IMR-90 (cell line): Measurements from ENCODE around the gene CTNNBIP1. TPM values are rescaled to one million over a fixed set of nuclear protein-coding genes. Genes with fewer than 3 reads are reported as not detected.

Experiments used
- ATAC-seq: fragments of 200-7000 bp; cut with Tn5 transposase; 2 replicates; pipeline ENCODE4 v1.9.1; 2020; ENCODE audit warnings: low read depth, mild to moderate bottlenecking, moderate library complexity
- BruUV-seq: library from RNA; stranded (reverse); fragments of 400-500 nt; replicated peaks from 2 replicates; lab custom pipeline; 2021; lab: Mats Ljungman, UMichigan
- CTCF ChIA-PET: fragments of 300-600 bp; formaldehyde crosslinking; extraction: SDS; loops from one replicate; lab custom pipeline; 2021; ENCODE audit warnings: antibody characterized with exemption; lab: Yijun Ruan, JAX
- POLR2A ChIA-PET: fragments of 300-600 bp; sonication (Branson Sonifier 250); formaldehyde crosslinking; loops from one replicate; lab custom pipeline; 2022; ENCODE audit warnings: antibody characterized with exemption; ENCODE audit not compliant: unreplicated experiment; lab: Charles Lee
- DNase-seq: peaks from one replicate; pipeline ENCODE4 v3.0.0; 2013
- H2AFZ ChIP-seq: replicated peaks from 2 replicates; pipeline ENCODE3; 2013; ENCODE audit warnings: low read length, mild to moderate bottlenecking; ENCODE audit not compliant: poor library complexity
- H2AK5ac ChIP-seq: 2 replicates; pipeline ENCODE4 v1.6.1; 2013; ENCODE audit warnings: low read depth, low read length, inconsistent platforms
- H2AK9ac ChIP-seq: replicated peaks from 2 replicates; pipeline ENCODE3; 2013; ENCODE audit warnings: mild to moderate bottlenecking, low read depth, low read length, moderate library complexity; ENCODE audit not compliant: poor library complexity
- H2BK120ac ChIP-seq: 2 replicates; pipeline ENCODE4 v1.6.1; 2013; ENCODE audit warnings: low read depth, low read length, inconsistent platforms
- H2BK15ac ChIP-seq: 3 replicates; pipeline ENCODE4 v1.6.1; 2013; ENCODE audit warnings: low read depth, low read length, inconsistent platforms
- H2BK20ac ChIP-seq: 2 replicates; pipeline ENCODE4 v1.6.1; 2013; ENCODE audit warnings: low read depth, mild to moderate bottlenecking, inconsistent platforms, low read length, moderate library complexity
- H2BK5ac ChIP-seq: 2 replicates; pipeline ENCODE4 v1.6.1; 2013; ENCODE audit warnings: mild to moderate bottlenecking, low read depth, low read length, inconsistent platforms; ENCODE audit not compliant: poor library complexity, severe bottlenecking
- H3K14ac ChIP-seq: replicated peaks from 2 replicates; pipeline ENCODE4 v1.6.1; 2013; ENCODE audit warnings: low read depth, low read length, inconsistent platforms
- H3K18ac ChIP-seq: 2 replicates; pipeline ENCODE4 v1.6.1; 2013; ENCODE audit warnings: low read depth, low read length, control low read depth
- H3K23ac ChIP-seq: 2 replicates; pipeline ENCODE4 v1.6.1; 2013; ENCODE audit warnings: low read depth, low read length, inconsistent platforms
- H3K27ac ChIP-seq: 2 replicates; pipeline ENCODE4 v1.5.1; 2013; ENCODE audit warnings: mild to moderate bottlenecking, control low read depth, low read length; ENCODE audit not compliant: insufficient read depth
- H3K27me3 ChIP-seq: 2 replicates; pipeline ENCODE4 v1.6.1; 2013; ENCODE audit warnings: low read length; ENCODE audit not compliant: control insufficient read depth, insufficient read depth
- H3K36me3 ChIP-seq: 2 replicates; pipeline ENCODE4 v1.6.1; 2013; ENCODE audit warnings: low read length, mixed read lengths; ENCODE audit not compliant: control insufficient read depth, insufficient read depth
- H3K4ac ChIP-seq: 2 replicates; pipeline ENCODE4 v1.6.1; 2013; ENCODE audit warnings: low read depth, low read length, inconsistent platforms
- H3K4me1 ChIP-seq: 2 replicates; pipeline ENCODE4 v1.6.1; 2013; ENCODE audit warnings: low read length, mixed read lengths; ENCODE audit not compliant: control insufficient read depth, insufficient read depth
- H3K4me2 ChIP-seq: 2 replicates; pipeline ENCODE4 v1.6.1; 2013; ENCODE audit warnings: low read depth, mild to moderate bottlenecking, control low read depth, low read length, moderate library complexity
- H3K4me3 ChIP-seq: 2 replicates; pipeline ENCODE4 v1.5.1; 2013; ENCODE audit warnings: low read depth, mild to moderate bottlenecking, control low read depth, low read length, moderate library complexity; ENCODE audit not compliant: insufficient read depth
- H3K56ac ChIP-seq: 2 replicates; pipeline ENCODE4 v1.6.1; 2013; ENCODE audit warnings: low read length, inconsistent platforms; ENCODE audit not compliant: insufficient read depth; ENCODE audit errors: extremely low read depth
- H3K79me1 ChIP-seq, 2 experiments: 2 replicates each; pipeline ENCODE4 v1.6.1; 2013; ENCODE audit warnings: low read length in 2 of 2, inconsistent platforms in 1 of 2, low read depth in 1 of 2
- H3K9ac ChIP-seq: 2 replicates; pipeline ENCODE4 v1.6.1; 2013; ENCODE audit warnings: low read depth, low read length, control low read depth
- H3K9me1 ChIP-seq: 2 replicates; pipeline ENCODE4 v1.6.1; 2013; ENCODE audit warnings: low read length, inconsistent platforms; ENCODE audit not compliant: insufficient read depth
- H3K9me3 ChIP-seq: 2 replicates; pipeline ENCODE4 v1.6.1; 2013; ENCODE audit warnings: low read length; ENCODE audit not compliant: control insufficient read depth, insufficient read depth
- H4K20me1 ChIP-seq: 2 replicates; pipeline ENCODE4 v1.6.1; 2013; ENCODE audit warnings: low read length, inconsistent platforms; ENCODE audit not compliant: insufficient read depth
- H4K5ac ChIP-seq: 2 replicates; pipeline ENCODE4 v1.6.1; 2013; ENCODE audit warnings: mild to moderate bottlenecking, low read depth, low read length, control low read depth
- H4K8ac ChIP-seq, 2 experiments: 2 replicates each; pipeline ENCODE4 v1.6.1; 2013; ENCODE audit warnings: low read depth in 2 of 2, low read length in 2 of 2, control low read depth in 1 of 2, inconsistent platforms in 1 of 2
- H4K91ac ChIP-seq: 2 replicates; pipeline ENCODE4 v1.6.1; 2013; ENCODE audit warnings: low read depth, low read length, inconsistent platforms; ENCODE audit not compliant: insufficient read depth
- BHLHE40 ChIP-seq: fragments of 150-350 bp; IDR thresholded peaks from 2 replicates; pipeline ENCODE4 v1.6.1; 2016; ENCODE audit warnings: mild to moderate bottlenecking, low read depth, low read length
- CEBPB ChIP-seq: IDR thresholded peaks from 2 replicates; pipeline ENCODE4 v1.6.1; 2012; ENCODE audit warnings: low read depth, low read length, improper control_type of control experiment
- CHD1 ChIP-seq: IDR thresholded peaks from 2 replicates; pipeline ENCODE4 v1.6.1; 2012; ENCODE audit warnings: low read depth, low read length, improper control_type of control experiment
- CTCF ChIP-seq: conservative IDR thresholded peaks from 2 replicates; pipeline ENCODE4 v1.5.1; 2012; ENCODE audit warnings: mild to moderate bottlenecking, low read depth, low read length, improper control_type of control experiment
- ELK1 ChIP-seq: fragments of 150-350 bp; IDR thresholded peaks from 2 replicates; pipeline ENCODE4 v1.6.1; 2016; ENCODE audit warnings: low read depth, mild to moderate bottlenecking, low read length, moderate library complexity, borderline replicate concordance
- FOS ChIP-seq: fragments of 150-350 bp; IDR thresholded peaks from 2 replicates; pipeline ENCODE4 v1.6.1; 2016; ENCODE audit warnings: low read depth, low read length
- MAFK ChIP-seq: IDR thresholded peaks from 2 replicates; pipeline ENCODE4 v1.6.1; 2012; ENCODE audit warnings: low read depth, low read length, improper control_type of control experiment
- MAZ ChIP-seq: IDR thresholded peaks from 2 replicates; pipeline ENCODE4 v1.6.1; 2012; ENCODE audit warnings: low read depth, mild to moderate bottlenecking, low read length, improper control_type of control experiment, moderate library complexity, borderline replicate concordance
- MXI1 ChIP-seq: IDR thresholded peaks from 2 replicates; pipeline ENCODE4 v1.6.1; 2012; ENCODE audit warnings: low read depth, mild to moderate bottlenecking, low read length, moderate library complexity, borderline replicate concordance
- NFE2L2 ChIP-seq: fragments of 150-350 bp; IDR thresholded peaks from 2 replicates; pipeline ENCODE4 v1.6.1; 2016; ENCODE audit warnings: low read depth, mild to moderate bottlenecking, low read length
- POLR2A ChIP-seq: IDR thresholded peaks from 2 replicates; pipeline ENCODE4 v1.6.1; 2012; ENCODE audit warnings: mild to moderate bottlenecking, low read depth, low read length
- RAD21 ChIP-seq: IDR thresholded peaks from 2 replicates; pipeline ENCODE4 v1.6.1; 2012; ENCODE audit warnings: low read length, improper control_type of control experiment
- RCOR1 ChIP-seq: IDR thresholded peaks from 2 replicates; pipeline ENCODE4 v1.6.1; 2012; ENCODE audit warnings: mild to moderate bottlenecking, low read length, improper control_type of control experiment; ENCODE audit not compliant: insufficient replicate concordance
- RFX5 ChIP-seq: IDR thresholded peaks from 2 replicates; pipeline ENCODE4 v1.8.0; 2012; ENCODE audit warnings: low read depth, mild to moderate bottlenecking, low read length, moderate library complexity
- SMC3 ChIP-seq: fragments of 150-350 bp; IDR thresholded peaks from 2 replicates; pipeline ENCODE4 v1.6.1; 2016; ENCODE audit warnings: low read depth, mild to moderate bottlenecking, antibody characterized with exemption, low read length, moderate library complexity
- USF2 ChIP-seq: fragments of 150-350 bp; IDR thresholded peaks from 2 replicates; pipeline ENCODE4 v1.6.1; 2017; ENCODE audit warnings: mild to moderate bottlenecking, antibody characterized with exemption, low read length, low read depth
- WGBS, 2 experiments: methylation state at CpG; one replicate each; pipeline versions ENCODE4 v1.1.5 to v1.1.7; 2013; ENCODE audit warnings: missing lambda C conversion rate in 2 of 2; ENCODE audit not compliant: insufficient read length in 1 of 2; ENCODE audit errors: extremely low coverage in 2 of 2; 5-methylcytosine and 5-hydroxymethylcytosine counted together
- dilution Hi-C: fragments of 300-500 bp; cut with HindIII; formaldehyde crosslinking; loops from one replicate; pipeline ENCODE4 v1.14.3; 2018; ENCODE audit warnings: low sequenced_read_pairs; ENCODE audit not compliant: unreplicated experiment
- in situ Hi-C: fragments of 300-500 bp; cut with MboI; formaldehyde crosslinking; loops from 3 replicates; pipeline ENCODE4 v1.14.3; 2019; ENCODE audit warnings: low sequenced_read_pairs, inconsistent platforms, mixed read lengths
- intact Hi-C: fragments of 100-400 bp; cut with micrococcal nuclease; formaldehyde crosslinking; loops from 2 replicates; pipeline ENCODE4 v1.10.0; 2022
- polyA plus RNA-seq, 3 experiments: library from polyadenylated mRNA; depleted of rRNA; stranded (reverse); fragments of >200 nt; gene quantifications; 2 replicates each; pipeline ENCODE4 v1.2.3, GENCODE V29; 2012; ENCODE audit warnings: low replicate concordance in 1 of 3
- total RNA-seq: library from RNA; depleted of rRNA; stranded (reverse); fragments of >200 nt; gene quantifications from 2 replicates; pipeline ENCODE4 v1.2.3, GENCODE V29; 2012

CTNNBIP1 gene
- total and polyA plus RNA-seq, 2 of the 4 experiments (the other 2 are of a cell fraction), result 24.7 to 28.5 TPM

- no peak overlapping the region for H3K4me3 ChIP-seq
- peaks cover 29% of the 10 kb centered on the region for H4K20me1 ChIP-seq
- in situ Hi-C loops (no loop called here), dilution Hi-C loops (no loop called here), intact Hi-C loops (loop anchor here (5.0 kb wide), 1 partner anchor 42 kb away; no protein-coding TSS in a partner anchor)
- H2BK120ac ChIP-seq, result no peak overlapping the region
- no peak for TF ChIP-seq MAZ
- TF ChIP-seq MAFK, result no peak
- TF ChIP-seq NFE2L2, result no peak
- no peak for TF ChIP-seq MXI1
- TF ChIP-seq RAD21, result no peak
- no peak for TF ChIP-seq RFX5
- no peak for TF ChIP-seq BHLHE40
- TF ChIP-seq CHD1, result no peak
- TF ChIP-seq CTCF, result no peak
- TF ChIP-seq USF2, result no peak
- TF ChIP-seq CEBPB, result no peak
- TF ChIP-seq RCOR1, result no peak
- TF ChIP-seq ELK1, result no peak
- TF ChIP-seq FOS, result no peak
- no peak for TF ChIP-seq SMC3
- TF ChIP-seq POLR2A, result no peak
- no peaks in the 10 kb centered on the region for H3K36me3 ChIP-seq
- peaks cover 7% of the 10 kb centered on the region; the same call in 1 of the 2 replicates for H3K9me1 ChIP-seq
- H3K79me1 ChIP-seq, result peaks cover 12 to 33% of the 10 kb centered on the region in 2 experiments
- H3K4ac ChIP-seq, result 0 out of 2 replicates have a peak overlapping the region, but pooled peaks have one; percentile 67
- no peak overlapping the region for H2BK20ac ChIP-seq
- no TSS peak for BruUV-seq
- POLR2A ChIA-PET, result no interaction called here
- 35% methylated on average over 6 of the region's 12 CpGs; no CpG with 5 or more reads in 1 of the 2 experiments for WGBS, 2 experiments
- no peak overlapping the region for H2BK15ac ChIP-seq
- no peak overlapping the region for H3K18ac ChIP-seq
- H2BK5ac ChIP-seq, result no peak overlapping the region
- DNase-seq (no peak), ATAC-seq (no peak)
- no peak overlapping the region for H3K14ac ChIP-seq
- H3K23ac ChIP-seq, result no peak overlapping the region
- H3K27ac ChIP-seq, result no peak overlapping the region
- peak overlapping the region; percentile 38 for H2AK9ac ChIP-seq
- H3K9ac ChIP-seq, result no peak overlapping the region
- H3K56ac ChIP-seq, result no peak overlapping the region
- H2AFZ ChIP-seq, result peak overlapping the region; percentile 94
- no peaks in the 10 kb centered on the region for H3K27me3 ChIP-seq
- CTCF ChIA-PET, result no interaction called here
- no peak overlapping the region; a peak in 1 of 4 replicates for H4K8ac ChIP-seq
- no peak overlapping the region for H2AK5ac ChIP-seq
- H3K9me3 ChIP-seq, result no peaks in the 10 kb centered on the region
- H3K4me2 ChIP-seq, result peak overlapping the region; percentile 85; the same call in 1 of the 2 replicates
- no peak overlapping the region for H4K5ac ChIP-seq
- 0 out of 2 replicates have a peak, but pooled peaks cover 2% of the 10 kb centered on the region for H3K4me1 ChIP-seq
- H4K91ac ChIP-seq, result no peak overlapping the region
Measured at GRCh38 chr1:9824702-9825089, 85.4 kb downstream of the CTNNBIP1 start.
